22Rv1 (cell line): Measurements from ENCODE around the gene ZBTB9.
A peak's percentile ranks its signal among the peaks of the same experiment; 100 is the strongest.

Experiments used
- H3K27ac ChIP-seq: fragments of 450-650 bp; 2 replicates; pipeline ENCODE4 v1.5.1; 2017
- CTCF ChIP-seq: fragments of 450-650 bp; IDR thresholded peaks from 2 replicates; pipeline ENCODE4 v1.5.1; 2017; ENCODE audit warnings: mild to moderate bottlenecking
- ZFX ChIP-seq: fragments of 450-650 bp; IDR thresholded peaks from 2 replicates; pipeline ENCODE4 v1.6.1; 2017; ENCODE audit warnings: antibody characterized with exemption, borderline replicate concordance

The ZBTB9 gene

GRCh38 chr6:33442283-33442682 lies 12.1 kb upstream of the ZBTB9 start:
- no peak for TF ChIP-seq ZFX
- no peak for TF ChIP-seq CTCF
- no peak overlapping the region for H3K27ac ChIP-seq

GRCh38 chr6:33443025-33443424 lies 11.4 kb upstream of the ZBTB9 start:
- TF ChIP-seq ZFX (no peak), CTCF (no peak)
- H3K27ac ChIP-seq, result no peak overlapping the region

GRCh38 chr6:33443619-33444504 lies 10.5 kb upstream of the ZBTB9 start:
- no peak overlapping the region for H3K27ac ChIP-seq
- TF ChIP-seq ZFX (no peak), CTCF (no peak)

DNA sequence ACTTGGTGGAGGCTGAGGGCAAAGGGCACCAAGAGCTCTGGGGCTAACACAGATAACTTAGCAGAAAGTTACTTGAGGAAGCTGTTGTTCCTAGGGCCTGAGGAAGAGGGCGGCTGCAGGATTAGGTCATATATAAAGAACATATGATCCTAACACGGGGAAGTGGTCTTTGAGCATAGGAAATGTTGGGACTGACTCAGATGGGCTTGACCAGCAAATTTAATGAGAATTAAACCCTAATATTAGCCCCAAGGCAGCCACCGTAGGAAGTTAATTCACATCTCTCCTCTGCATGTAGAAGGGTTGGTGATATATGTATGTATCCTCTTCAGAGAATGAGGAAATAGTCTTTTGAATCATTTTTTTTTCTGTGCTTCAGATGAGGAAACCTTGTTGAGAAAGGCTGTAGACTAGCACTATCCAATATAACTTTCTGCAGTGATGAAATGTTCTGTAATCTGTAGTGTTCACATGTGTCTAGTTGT lies 9.2 kb upstream of the ZBTB9 start:
- TF ChIP-seq ZFX, result no peak
- no peak for TF ChIP-seq CTCF
- H3K27ac ChIP-seq, result no peak overlapping the region

- TF ChIP-seq CTCF (no peak), ZFX (no peak)
- H3K27ac ChIP-seq, result no peak overlapping the region
Measured at GRCh38 chr6:33446356-33446755, 8.0 kb upstream of the ZBTB9 start.

DNA sequence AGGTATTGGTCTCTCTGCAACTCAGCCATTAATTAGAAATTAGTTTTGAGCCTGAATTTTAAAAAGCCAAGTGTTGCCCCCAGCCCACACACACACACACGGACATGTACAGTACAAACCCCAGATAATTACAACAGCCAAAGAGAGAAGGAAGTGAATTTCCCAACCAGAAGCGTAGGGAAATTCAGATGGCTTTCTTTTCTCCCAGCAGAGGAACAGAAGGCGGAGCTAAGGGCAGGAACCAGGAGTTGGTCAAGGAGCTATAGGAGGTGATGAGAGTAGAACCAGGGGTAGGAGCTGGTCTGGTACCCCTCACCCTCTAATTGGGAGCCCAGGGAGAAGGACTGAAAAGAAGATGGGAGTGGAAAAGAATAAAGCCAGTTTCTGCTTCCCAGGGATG lies 3.9 kb upstream of the ZBTB9 start:
- 0 out of 2 replicates have a peak overlapping the region, but pooled peaks have one; percentile 10 for H3K27ac ChIP-seq
- TF ChIP-seq ZFX (no peak), CTCF (no peak)

- TF ChIP-seq CTCF (no peak), ZFX (no peak)
- no peak overlapping the region for H3K27ac ChIP-seq
Measured at GRCh38 chr6:33451606-33452005, 2.8 kb upstream of the ZBTB9 start.
